NOMO-1 treated with DMSO at 0.1 percent for 48 hours (cell line): Measurements from ENCODE around the gene GARNL3.
A peak's percentile ranks its signal among the peaks of the same experiment; 100 is the strongest.

ENCODE experiments used
- DNase-seq: peaks from one replicate; lab custom pipeline; 2025; ENCODE audit not compliant: unreplicated experiment; lab: John Stamatoyannopoulos, UW

GARNL3 gene

DNA sequence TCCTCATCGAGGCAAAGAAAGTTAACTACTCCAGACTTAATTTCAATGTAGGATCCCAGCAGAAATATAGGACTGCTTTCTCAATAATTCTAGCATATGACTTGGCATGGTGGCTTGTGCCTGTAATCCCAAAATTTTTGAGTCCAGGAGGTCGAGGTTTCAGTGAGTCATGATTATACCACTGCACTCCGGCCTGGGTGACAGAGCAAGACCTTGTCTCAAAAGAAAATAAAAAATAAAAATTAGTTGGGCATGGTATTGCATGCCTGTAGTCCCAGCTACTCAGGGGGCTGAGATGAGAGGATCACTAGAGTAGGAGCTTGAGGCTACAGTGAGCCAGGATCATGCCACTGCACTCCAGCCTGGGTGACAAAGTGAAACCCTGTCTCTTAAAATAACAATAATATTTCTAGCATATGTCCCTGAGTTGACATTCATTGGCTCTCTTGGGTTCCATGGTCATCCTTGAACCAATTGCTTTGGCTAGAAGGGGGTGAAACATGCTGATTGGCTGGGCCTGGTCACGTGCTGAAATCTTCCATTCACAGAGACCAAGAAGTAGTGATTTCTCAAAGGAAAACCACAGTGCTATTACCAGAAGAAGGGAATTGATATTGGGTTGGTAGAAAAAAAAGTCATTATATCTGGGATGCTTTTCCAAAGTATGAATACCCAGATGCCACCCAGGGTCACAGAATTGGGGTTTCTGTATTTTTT, 31.6 kb upstream of the GARNL3 start:
- DNase-seq, result no peak

DNA sequence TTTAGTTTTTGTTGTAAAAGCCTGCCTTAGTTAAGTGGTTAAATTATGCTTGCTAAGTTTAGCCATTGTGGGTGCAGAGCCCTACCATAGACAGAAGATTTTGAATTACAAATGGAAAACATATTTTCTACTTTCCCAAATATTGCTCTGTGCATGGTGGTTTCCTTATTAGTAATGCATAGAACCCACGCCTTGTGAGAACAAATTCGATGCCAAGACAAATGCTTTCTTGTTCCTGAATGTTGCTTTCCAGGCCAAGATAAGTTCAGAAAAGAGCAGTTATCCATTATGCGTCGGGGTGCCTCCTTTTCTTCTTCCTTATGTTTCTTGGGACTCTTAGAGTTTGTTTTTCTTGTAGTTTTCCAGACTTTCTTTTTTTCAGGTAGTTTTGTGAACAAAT, 31.0 kb upstream of the GARNL3 start:
- DNase-seq, result no peak

DNA sequence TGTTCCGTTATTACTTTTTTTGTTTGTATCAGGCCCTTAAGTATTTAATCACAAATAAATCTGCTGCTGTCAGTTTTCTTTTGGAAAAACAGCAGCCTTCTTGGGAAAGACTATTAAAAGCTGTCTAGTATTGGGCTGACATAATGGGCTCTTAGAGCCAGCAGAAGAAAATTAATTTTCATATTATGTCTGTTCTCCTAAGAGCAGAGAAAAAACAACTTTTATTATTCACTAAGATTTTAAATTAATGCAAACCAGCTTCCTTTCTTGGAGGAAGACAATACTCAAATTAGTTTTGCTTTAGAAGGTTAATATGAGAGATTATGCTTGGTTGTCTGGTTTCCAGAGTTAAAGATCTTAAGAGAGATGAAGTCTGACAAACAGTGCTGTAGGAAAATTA, 30.6 kb upstream of the GARNL3 start:
- no peak for DNase-seq

DNA sequence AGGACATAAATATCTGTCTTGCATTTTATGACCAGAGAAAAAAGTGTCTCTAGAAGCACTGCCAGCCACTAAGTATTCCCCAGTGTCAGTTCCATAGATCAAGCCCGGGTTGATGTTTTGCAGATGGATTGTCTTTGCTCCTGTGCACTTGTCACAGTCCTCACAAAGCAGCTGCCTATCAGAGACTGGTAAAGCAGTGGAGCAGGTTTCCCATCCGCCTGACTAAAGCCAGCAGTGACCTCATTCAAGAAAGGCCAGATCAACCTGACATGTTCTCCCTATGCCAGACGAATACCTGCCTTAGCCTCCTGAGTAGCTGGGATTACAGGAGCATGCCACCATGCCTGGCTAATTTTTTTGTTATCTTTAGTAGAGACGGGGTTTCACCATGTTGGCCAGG, 26.8 kb upstream of the GARNL3 start:
- DNase-seq, result no peak

DNA sequence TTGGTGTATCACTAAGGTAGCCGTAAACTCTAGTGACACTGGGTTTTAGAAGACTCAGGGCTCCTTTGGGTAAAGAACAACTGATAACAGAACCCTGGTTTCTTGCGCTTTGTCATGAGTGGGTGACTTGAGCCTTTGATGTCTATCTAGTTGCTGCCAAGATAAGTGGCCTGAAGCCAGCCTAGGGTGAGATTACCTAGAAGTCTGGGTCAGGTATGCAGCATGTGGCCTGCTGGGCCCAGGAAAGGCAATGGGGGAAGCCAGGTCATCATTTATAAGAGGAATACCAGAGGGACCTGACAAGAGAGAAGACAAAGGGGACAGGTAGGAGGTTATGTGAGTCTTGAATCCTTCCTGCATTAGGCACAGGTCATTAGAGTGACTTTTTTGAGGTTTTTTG, 23.2 kb upstream of the GARNL3 start:
- DNase-seq, result no peak

DNA sequence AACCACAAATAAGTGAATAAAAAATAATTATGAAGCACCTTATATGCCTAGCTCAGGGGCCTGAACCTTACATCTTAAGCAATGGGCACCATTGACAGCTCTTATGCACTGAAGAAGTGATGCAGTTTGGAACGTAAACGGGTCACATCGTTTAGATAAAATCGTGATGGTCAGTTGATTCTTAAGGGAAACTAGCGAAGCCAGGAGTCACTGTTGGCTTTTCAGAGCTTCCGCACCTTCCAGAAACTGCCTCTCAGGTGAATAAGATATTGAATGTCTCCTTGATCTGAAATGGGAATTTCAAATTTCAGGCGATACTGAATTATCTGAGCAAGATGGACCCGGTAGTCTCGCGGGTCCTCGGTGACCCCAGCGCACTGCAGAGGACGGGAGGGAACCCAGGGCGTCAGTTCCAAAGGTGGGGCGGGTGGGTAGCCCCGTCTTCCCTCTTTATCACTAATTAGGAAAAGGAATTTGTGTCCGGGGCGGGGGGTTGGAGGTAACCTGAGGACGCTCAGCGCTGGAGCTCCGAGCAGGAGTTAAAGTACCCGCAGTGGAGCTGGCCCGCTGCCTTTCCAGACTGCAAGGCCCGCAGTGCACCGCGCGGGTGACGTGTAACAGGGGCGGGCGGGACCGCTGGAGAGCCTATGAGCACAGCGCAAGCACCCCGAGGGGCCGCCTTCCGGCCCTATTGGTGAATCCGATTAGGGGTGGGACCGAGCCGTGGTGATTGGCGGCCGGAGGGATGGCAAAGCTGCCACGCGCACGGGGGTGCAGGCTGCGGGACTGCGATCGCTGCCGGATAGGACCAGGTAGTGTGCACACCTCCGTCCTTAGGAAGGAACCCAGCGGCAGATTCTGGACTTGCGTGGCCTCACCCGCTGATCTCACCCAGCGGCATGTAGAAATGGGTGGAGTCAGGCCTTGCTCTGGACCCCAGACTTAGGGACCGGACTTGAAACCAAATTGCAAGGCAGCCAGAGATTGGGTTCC, 19.7 kb upstream of the GARNL3 start:
- DNase-seq, result peak; percentile 89

DNA sequence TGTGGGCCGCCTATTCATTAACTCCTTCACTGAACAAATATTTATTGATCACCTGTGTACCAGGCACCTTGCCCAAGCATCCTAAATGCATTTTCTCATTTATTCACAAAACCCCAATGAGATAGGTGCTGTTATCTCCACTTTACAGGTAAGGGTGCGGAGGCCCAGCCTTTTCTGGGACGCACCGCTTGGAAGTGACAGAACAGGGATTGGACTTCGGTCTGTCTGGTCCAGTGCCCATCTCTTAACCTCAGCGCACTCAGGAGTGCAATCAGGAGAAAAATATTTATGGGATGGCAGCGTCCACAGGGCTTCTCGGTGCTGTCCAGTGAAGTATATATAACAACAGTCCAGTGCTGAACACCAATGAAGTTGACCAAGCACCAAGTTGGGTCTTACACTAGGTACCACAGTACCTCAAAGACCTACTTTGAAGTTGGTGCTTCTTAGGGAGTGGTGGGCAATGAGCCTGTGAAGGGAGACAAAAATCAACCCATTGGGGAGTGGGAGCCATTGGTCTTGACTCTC, 18.9 kb upstream of the GARNL3 start:
- no peak for DNase-seq

DNA sequence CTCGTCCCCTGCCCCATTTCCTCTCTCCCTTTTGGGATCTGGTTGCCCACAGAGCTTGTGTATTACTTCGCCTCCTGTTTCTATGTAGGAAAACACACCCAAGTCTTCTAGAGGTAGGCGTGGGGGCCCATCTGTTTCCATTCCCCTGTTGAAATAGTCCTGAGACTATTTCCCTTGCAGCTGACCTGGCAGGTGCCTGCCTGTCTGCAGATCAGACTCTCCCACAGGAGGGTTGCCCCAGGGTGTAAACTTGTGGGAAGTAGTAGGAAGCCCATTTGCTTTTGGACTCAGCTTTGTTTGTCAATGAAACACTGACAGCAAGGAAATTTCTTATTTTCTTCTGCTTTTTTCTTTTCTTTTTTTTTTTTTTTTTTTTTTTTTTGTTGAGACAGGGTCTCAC, 16.3 kb upstream of the GARNL3 start:
- DNase-seq, result no peak

DNA sequence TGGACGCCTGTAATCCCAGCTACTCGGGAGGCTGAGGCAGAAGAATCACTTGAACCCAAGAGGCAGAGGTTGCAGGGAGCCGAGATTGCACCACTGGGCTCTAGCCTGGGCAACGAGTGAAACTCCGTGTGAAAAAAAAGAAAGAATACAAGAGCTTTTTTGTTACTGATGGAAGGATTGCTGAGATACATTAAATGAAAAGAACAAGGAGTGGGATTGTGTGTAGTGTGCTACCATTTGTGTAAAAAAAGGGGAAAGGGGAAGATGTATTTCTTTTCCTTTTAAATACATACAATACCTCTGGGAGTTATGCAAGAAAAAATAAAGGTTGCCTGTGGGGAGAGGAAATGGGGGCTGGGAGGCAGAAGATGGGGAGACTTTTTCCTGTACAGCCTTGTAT, 14.7 kb upstream of the GARNL3 start:
- DNase-seq, result no peak

DNA sequence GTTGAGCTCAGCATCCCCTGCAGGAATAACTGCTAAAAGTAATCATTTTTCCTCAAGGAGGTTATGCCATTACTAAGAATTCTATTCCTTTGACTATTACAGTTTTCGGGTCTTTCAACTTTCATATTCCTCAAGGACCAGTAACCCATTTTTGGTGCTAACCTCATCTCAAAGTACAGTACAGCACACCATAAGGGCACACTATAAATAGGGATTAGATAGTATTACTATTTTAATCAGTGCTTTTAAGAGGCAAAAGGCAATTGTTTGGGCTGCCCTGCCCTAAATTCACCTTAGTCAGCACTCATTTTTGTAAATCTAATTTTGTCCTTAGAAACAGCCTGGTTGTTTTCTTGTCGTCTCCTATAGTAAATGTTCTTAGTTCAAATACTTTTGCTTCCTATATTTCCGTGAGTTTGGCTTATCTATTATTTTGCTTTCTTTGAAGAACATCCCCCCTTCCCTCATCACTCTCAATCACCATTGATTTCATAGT, 13.6 kb upstream of the GARNL3 start:
- no peak for DNase-seq

DNA sequence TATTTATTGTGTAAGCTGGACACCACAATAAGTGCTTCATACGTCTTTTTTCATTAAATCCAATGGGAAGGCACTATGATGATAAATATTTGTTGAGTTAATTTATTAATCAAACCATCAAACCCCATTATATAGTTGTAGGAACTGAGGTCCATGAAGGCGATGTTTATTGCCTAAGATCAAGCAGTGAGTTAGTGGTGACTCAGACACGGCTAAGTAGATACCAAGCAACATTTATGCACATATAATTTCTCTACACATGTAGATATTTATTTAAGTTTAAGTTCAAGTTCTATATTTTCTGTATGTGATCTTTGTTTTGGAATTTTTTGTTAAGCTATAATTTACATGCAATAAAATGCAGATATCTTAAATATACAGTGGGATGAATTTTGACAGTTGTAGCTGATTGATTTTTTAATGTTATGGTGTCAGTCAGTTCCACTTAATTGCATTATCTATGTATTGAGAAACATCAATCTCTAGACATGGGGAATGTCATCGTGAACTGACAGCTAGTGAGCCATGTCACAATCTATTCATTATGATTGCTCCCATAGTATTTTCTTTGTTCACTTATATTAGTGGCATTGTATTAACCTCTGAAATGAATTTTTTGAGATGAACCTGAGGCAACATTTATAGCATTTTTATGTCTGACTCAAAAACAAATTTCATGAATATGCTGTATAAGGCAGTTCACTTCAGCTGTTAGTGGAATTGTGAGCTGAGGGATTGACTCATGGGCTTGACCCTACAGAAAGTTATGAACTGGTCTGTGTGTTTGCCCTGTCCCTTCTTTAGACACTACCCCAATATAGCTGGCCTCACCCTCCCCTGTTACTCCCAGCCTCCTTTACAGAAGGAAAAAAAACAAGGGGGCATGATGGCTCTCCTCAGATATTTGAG, 11.9 kb upstream of the GARNL3 start:
- DNase-seq, result no peak

DNA sequence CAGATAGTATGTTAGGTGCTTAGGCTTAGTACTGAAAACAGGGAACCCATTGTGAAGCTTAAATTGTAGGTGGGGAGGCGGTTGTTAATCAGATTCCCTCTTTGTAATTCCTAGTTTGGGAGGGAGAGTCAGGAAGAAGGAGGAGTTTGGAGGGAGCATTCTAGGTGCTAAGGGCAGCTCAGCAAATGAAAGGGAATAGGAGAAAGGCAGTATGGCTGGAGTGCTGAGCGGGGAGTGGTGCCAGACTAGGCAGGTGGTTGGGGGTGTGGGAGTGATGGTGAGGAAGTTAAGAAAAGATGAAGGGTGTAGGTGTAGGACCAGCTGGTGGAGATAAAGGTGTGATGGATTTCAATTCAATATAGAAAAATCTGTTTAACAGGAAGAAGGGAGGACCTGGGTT, 11.1 kb upstream of the GARNL3 start:
- DNase-seq, result no peak

DNA sequence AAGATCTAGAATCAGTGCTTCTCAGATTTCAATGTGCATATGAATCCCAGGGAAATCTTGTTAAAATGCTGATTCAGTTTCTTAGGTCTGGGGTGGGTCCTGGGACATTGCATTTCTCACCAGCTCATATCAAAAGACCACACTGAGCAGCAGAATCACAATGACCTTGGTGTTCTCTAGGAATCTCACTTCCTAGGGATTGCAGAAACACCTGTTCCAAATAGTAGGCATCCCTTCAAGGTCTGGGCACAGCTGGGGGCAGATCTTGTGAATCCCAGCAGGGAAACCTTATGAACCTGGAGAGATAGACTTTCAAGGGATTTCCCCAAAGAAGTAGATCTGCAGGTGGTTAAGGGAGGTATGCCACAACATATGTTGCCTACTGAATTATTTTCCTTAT, 8.9 kb upstream of the GARNL3 start:
- no peak for DNase-seq

DNA sequence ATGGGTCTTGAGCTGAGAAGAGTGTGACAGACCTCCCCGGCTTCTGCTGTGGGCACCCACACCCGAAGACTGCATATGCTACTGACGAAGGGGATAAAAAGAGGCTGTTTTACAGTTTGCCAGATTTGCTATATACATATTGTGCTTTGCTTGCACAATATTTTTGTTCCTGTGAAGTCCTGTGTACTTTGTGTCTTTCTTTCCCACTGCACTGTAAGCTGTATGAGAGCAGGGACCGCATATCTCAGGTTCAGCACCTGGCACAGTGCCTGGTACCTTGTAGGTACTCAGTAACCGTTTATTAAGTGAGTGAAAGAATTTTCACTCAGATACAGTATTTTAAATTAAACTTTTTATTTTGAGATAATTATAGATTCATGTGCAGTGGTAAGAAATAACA, 8.2 kb upstream of the GARNL3 start:
- no peak for DNase-seq

DNA sequence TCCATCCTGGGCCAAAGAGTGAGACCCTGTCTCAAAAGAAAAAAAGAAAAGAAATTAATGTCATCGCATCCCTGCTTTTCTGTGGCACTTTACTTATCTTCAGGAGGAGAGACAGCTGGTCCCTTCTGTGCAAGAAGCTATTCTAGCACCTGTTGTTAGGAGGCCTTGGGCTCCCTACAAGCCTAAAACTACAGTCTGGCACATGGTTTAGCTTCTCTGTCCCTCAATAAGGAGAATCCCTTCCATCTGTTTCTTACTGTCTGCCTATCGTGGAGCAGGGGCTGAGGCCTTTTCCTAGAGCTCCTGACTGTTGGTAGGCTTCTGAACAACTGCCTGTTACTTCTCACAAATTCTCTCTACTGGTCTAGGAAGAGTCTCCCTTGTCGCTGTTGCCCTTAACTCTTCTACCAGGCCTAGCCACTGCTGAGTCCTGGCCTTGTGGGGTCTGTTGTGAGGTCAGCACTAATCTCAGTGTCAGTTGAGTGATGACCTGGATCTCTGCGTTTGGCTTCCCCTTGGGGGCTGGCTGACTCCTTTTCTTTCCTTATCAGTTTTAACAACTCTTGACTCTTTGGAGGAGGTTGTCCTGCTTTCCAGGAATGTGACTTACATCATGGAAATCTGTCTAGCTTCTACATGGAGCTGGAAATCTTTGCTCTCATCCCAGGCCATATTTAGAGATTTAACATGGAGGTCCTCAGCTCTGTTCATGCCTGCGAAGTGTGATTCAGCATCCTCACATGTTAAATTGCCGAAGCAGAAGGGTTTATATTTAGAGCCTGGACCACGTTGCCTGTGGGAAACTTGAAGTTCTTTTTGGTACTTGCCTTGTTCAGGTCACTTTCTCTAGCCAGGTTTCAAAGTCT, 5.7 kb upstream of the GARNL3 start:
- no peak for DNase-seq

DNA sequence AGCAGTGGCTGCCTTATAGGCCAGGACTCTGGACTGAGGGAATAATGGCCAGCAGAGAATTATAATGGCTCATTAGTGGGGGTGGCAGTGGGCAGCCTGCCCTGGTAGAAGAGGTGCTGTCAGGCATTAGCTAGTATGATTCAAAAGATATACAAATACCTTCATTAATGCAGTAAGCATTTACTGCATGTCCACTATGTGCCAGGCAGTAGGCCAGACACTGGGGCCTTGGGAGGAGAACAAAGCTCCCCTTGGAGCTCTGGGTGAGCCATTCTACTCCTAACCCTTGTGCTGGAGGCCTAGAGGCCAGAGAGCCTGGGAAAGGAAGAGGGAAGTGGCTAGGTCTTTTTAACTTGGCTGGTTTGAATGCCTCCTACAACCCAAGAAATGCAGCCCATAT, 2.0 kb upstream of the GARNL3 start:
- no peak for DNase-seq

DNA sequence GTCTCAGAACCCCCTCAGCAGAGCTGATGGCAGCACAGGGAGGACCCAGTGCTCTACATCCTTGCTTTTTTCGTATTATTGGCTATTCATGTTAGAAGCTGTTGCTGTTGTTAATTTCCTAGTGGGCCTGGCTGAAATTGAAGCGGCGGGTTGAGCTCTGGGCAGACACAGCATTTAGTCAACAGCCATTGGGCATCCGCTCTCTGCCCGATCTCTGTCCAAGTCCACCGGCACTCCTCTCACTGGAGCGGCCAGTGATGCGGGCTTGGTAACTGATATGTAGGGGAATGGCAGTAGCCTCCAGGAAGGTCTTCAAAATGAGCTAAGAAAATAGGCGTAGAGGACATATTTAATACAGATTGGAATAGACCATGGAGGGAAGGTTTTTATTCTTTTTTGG, 1.3 kb upstream of the GARNL3 start:
- no peak for DNase-seq

DNA sequence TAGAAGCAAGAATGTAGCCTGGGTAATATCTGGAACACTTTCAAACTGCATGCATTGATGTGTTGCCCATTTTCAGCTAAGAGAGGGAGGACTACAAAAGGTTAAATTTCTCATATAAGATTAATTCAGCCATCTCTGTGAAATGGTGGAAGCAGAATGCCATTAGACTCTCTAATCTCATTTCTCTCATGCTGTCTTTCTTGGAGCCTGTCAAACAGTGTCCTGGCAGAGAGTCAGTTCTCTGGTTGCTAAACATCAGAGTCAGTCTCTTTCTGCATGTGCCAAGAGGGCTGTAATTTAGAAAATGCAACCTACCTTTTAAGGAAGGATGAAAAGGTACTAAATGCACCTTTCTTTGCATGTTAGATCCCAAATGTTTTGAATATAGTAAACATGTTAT, 910 bp upstream of the GARNL3 start:
- no peak for DNase-seq

DNA sequence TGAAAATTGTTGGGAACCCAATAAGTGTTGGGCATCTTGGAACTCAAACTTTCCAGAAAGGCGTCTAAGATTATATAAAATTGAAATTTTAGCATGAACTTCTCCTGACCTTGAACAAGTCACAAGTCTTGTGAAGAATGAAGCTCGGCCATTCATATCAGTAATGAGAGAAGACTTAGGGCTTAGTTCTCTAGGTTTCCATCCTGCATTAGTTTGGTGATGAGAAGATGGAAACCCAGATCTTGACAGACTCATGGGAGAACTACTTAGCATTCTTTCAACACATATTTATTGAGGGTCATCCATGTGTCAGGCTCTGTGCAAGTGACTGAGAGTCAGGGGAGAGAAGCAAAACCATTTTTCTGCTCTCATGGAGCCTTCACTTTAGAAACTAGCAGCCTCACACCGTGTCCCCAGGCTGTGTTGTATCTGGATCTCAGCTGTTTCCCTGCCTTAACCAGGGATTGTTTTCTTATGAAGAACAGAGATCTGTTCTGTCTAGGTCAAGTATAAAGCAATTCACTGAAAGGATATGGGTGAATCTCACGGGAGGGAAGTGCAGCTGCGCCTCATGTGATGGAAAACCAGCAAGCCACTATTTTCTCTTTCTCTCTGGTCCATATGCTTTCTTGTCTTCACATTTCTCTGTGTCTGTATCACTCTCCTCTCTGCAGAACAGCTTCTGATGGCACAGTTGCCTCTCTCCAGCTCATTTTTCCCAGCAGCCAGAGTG, 3.4 kb downstream of the GARNL3 start:
- no peak for DNase-seq
